ENCODE measurements around the gene NDUFA13.

Gene NDUFA13

GRCh38 chr19:19544257-19544953, 28.4 kb downstream of the NDUFA13 start:
- no peak overlapping the region for H3K4me3 ChIP-seq (ENCODE audit: low read length)
- no peak for DNase-seq (ENCODE audit: low read depth)
- no peak for TF ChIP-seq CTCF (IDR thresholded peaks at IDR 0.05; ENCODE audit: insufficient read depth, low read depth, low read length, missing control alignments)

- no peak for DNase-seq (ENCODE audit: low read depth)
- TF ChIP-seq CTCF (IDR thresholded peaks at IDR 0.05; ENCODE audit: insufficient read depth, low read depth, low read length, missing control alignments): no peak
These were observed 29.0 kb downstream of the NDUFA13 start for GRCh38 chr19:19544954-19545591.

GRCh38 chr19:19545707-19546106, 29.7 kb downstream of the NDUFA13 start:
- TF ChIP-seq CTCF (IDR thresholded peaks at IDR 0.05; ENCODE audit: insufficient read depth, low read depth, low read length, missing control alignments): no peak
- no peak overlapping the region for H3K4me3 ChIP-seq (ENCODE audit: low read length)
- DNase-seq (ENCODE audit: low read depth): no peak

More at GRCh38 chr19:19544954-19545591, 29.0 kb downstream of the NDUFA13 start:
- H3K4me3 ChIP-seq (ENCODE audit: low read length): no peak overlapping the region

- DNase-seq (ENCODE audit: low read depth): no peak
- H3K4me3 ChIP-seq (ENCODE audit: low read length): no peak overlapping the region
- no peak for TF ChIP-seq CTCF (IDR thresholded peaks at IDR 0.05; ENCODE audit: insufficient read depth, low read depth, low read length, missing control alignments)
These were observed 30.7 kb downstream of the NDUFA13 start for GRCh38 chr19:19546751-19547162.

GRCh38 chr19:19547674-19548336, 31.8 kb downstream of the NDUFA13 start:
- no peak for DNase-seq (ENCODE audit: low read depth)
- H3K4me3 ChIP-seq (ENCODE audit: low read length): no peak overlapping the region
- no peak for TF ChIP-seq CTCF (IDR thresholded peaks at IDR 0.05; ENCODE audit: insufficient read depth, low read depth, low read length, missing control alignments)

GRCh38 chr19:19548915-19549759, 33.1 kb downstream of the NDUFA13 start:
- TF ChIP-seq CTCF (IDR thresholded peaks at IDR 0.05; ENCODE audit: insufficient read depth, low read depth, low read length, missing control alignments): no peak
- DNase-seq (ENCODE audit: low read depth): peak; percentile 27
- H3K4me3 ChIP-seq (ENCODE audit: low read length): no peak overlapping the region

Measured in epithelial cell of esophagus (primary cell).